Anterior cingulate cortex (tissue), 58 donors: Measurements from ENCODE around the gene EIF3J.

ENCODE experiments used
- DNase-seq, 58 donors: peaks; one replicate each; lab custom pipeline; 2025; lab: John Stamatoyannopoulos, UW

The EIF3J gene

GRCh38 chr15:44591326-44591725, 54.4 kb downstream of the EIF3J start:
- no peak for DNase-seq

- DNase-seq, result no peak
These were observed 56.2 kb downstream of the EIF3J start for GRCh38 chr15:44593042-44593736.

GRCh38 chr15:44595246-44595645, 58.3 kb downstream of the EIF3J start:
- DNase-seq, result no peak

DNA sequence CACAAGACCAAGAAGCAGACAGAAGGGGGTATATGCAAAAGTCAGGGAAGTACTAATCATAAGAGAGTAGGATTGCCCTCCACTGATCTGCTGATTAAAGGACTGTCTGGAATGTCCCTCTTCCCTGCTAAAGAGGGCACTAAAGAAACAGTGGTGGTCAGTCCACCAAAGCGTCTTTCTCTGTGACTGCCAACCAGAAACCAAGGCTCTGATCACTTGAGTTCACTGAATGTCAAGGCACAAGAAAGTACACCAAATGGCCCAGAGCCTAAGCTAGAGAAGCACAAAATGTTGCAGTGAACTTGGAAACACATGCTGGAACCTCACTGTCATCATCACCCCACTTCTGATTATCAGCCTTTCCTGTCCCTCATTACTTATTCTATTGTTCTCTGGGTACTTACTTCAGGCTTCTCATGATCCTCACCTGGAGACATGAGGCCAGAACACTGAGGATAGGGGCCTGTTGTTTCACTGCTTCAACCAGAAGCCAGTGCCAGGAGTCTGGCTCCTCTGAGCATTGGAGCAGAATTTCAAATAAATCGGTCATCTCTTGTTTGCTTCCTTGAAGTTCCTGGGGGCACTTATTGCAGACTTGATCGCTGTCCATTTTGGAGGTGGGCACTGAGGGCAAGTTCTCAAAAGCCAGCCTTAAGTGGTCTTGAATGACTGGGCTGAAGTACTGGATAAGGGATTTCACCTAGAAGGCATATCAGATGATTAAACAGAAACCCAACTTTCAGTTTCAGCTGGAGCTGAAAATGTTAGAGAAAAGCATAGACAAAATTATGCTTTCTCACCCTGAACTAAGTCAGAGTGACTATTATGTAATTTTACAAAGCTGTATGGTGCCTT, 58.9 kb downstream of the EIF3J start:
- DNase-seq, result no peak

GRCh38 chr15:44596511-44597010, 59.6 kb downstream of the EIF3J start:
- no peak for DNase-seq

GRCh38 chr15:44598066-44598465, 61.1 kb downstream of the EIF3J start:
- no peak for DNase-seq

GRCh38 chr15:44598892-44599291, 61.9 kb downstream of the EIF3J start:
- DNase-seq, result no peak

DNA sequence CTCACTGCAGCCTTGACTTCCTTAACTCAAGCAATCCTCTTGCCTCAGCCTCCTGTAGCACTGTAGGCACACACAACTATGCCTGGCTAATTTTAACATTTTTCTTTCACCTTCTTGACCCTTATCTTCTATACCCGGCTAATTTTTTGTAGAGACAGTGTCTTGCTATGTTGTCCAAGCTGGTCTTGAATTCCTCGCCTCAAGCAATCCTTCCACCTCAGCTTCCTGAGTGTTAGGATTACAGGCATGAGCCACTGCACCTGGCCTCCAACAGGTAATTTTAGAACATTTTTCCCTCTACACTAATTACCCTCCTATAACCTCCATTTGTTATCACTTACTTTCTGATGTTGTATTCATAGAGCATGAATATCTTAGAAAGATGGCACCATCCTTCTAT, 66.2 kb downstream of the EIF3J start:
- no peak for DNase-seq

- no peak for DNase-seq
These were observed 69.8 kb downstream of the EIF3J start for GRCh38 chr15:44606740-44607139.
